Calu3 (cell line): ENCODE measurements around the gene UNC5C. TPM values are rescaled to one million over a fixed set of nuclear protein-coding genes. Genes with fewer than 3 reads are reported as not detected.

ENCODE experiments used
- BruUV-seq: library from RNA; stranded (reverse); fragments of 400-500 nt; replicated peaks from 2 replicates; lab custom pipeline; 2021; lab: Mats Ljungman, UMichigan
- CTCF ChIA-PET: fragments of 300-600 bp; sonication (Branson Sonifier 250); formaldehyde crosslinking; loops from one replicate; lab custom pipeline; 2022; ENCODE audit warnings: antibody characterized with exemption; lab: Charles Lee
- DNase-seq: peaks from one replicate; pipeline ENCODE4 v3.0.0; 2022
- H3K27ac Mint-ChIP-seq: one replicate; pipeline ENCODE4 v1.8.0; 2022; ENCODE audit warnings: mixed read lengths; ENCODE audit not compliant: unreplicated experiment
- H3K27me3 Mint-ChIP-seq: one replicate; pipeline ENCODE4 v1.8.0; 2022; ENCODE audit warnings: mixed read lengths; ENCODE audit not compliant: unreplicated experiment
- H3K36me3 Mint-ChIP-seq: one replicate; pipeline ENCODE4 v1.8.0; 2022; ENCODE audit warnings: mild to moderate bottlenecking, moderate library complexity, mixed read lengths; ENCODE audit not compliant: insufficient read depth, unreplicated experiment
- H3K4me1 Mint-ChIP-seq: one replicate; pipeline ENCODE4 v1.8.0; 2022; ENCODE audit warnings: mild to moderate bottlenecking, low read depth, mixed read lengths; ENCODE audit not compliant: unreplicated experiment
- H3K4me3 Mint-ChIP-seq: one replicate; pipeline ENCODE4 v1.8.0; 2022; ENCODE audit warnings: mild to moderate bottlenecking, low read depth, moderate library complexity, mixed read lengths; ENCODE audit not compliant: unreplicated experiment
- H3K9me3 Mint-ChIP-seq: one replicate; pipeline ENCODE4 v1.8.0; 2022; ENCODE audit warnings: low read depth, mixed read lengths; ENCODE audit not compliant: unreplicated experiment
- intact Hi-C: fragments of 100-400 bp; cut with micrococcal nuclease; formaldehyde crosslinking; loops from one replicate; pipeline ENCODE4 v1.10.0; 2022; ENCODE audit not compliant: unreplicated experiment
- total RNA-seq: library from RNA; stranded (reverse); gene quantifications from 2 replicates; pipeline ENCODE4 v1.2.3, GENCODE V29; 2022
- TF ChIP-seq, protein P1 (sequence below): fragments of 200-600 bp; IDR thresholded peaks from one replicate; pipeline ENCODE4 v1.8.0; 2022; ENCODE audit warnings: antibody characterized with exemption; ENCODE audit not compliant: unreplicated experiment

The UNC5C gene
- total RNA-seq, 1 experiment from 2014 or later: not detected

DNA sequence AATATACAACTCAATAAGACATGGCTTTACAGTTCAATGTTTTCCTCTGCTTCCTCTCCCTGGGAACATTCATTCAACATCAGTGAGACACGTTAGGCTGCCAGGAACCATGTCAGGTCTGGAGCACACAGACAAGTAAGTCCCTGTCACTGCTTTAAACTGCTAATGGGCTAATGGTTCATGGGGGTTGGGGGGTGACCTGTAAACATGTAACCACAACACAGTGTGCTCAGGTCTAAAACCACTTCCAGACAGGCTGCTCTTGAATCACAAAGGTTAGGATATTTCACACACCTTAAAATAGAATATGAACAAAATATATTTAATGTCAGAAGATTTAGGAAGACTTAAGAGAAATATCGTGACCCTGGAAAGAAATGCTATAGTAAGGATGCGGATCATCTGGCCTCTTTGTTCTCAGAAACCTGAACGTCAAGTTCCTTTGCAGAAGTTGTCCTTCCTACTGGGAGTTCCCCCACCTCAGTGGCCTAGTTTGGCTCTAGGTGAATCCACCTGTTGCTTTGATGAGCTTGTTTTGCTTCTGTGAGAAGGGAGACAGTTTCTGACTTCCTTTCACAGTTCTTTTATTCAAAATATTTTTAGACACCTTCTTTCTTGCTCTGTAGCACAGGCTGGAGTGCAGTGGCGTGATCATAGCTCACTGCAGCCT is 359.9 kb downstream of the UNC5C start:
- intact Hi-C loops: no loop called here
- no peak for DNase-seq
- BruUV-seq: no TSS peak
- Mint-ChIP-seq H3K9me3 (no peaks in the 10 kb centered on the region), H3K27ac (no peak overlapping the region), H3K4me3 (no peak overlapping the region), H3K27me3 (peaks cover 26% of the 10 kb centered on the region), H3K4me1 (no peaks in the 10 kb centered on the region), H3K36me3 (no peaks in the 10 kb centered on the region)
- CTCF ChIA-PET: no interaction called here
- TF ChIP-seq, protein P1, sequence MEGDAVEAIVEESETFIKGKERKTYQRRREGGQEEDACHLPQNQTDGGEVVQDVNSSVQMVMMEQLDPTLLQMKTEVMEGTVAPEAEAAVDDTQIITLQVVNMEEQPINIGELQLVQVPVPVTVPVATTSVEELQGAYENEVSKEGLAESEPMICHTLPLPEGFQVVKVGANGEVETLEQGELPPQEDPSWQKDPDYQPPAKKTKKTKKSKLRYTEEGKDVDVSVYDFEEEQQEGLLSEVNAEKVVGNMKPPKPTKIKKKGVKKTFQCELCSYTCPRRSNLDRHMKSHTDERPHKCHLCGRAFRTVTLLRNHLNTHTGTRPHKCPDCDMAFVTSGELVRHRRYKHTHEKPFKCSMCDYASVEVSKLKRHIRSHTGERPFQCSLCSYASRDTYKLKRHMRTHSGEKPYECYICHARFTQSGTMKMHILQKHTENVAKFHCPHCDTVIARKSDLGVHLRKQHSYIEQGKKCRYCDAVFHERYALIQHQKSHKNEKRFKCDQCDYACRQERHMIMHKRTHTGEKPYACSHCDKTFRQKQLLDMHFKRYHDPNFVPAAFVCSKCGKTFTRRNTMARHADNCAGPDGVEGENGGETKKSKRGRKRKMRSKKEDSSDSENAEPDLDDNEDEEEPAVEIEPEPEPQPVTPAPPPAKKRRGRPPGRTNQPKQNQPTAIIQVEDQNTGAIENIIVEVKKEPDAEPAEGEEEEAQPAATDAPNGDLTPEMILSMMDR: no peak

DNA sequence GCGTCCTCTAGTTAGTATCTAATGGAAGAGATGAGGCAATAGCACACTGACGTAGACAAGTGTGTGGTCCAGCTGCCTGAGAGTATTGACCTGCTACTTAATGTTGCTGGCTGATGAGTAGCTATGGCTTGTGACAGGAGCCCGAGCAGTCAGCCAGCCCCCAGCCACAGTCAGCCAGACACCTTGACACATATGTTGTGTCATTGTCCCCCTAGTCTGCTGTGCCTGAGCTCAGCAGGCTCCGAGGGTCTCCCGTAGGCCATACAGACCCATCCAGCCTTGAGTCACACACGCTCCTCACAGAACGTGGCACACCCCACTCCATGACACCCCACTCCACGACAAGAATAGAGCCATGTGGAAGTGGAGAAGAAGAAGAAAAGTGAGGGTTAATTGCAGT is 362.1 kb downstream of the UNC5C start:
- Mint-ChIP-seq H3K36me3 (no peaks in the 10 kb centered on the region), H3K27me3 (peaks cover 8% of the 10 kb centered on the region), H3K27ac (no peak overlapping the region), H3K4me3 (no peak overlapping the region), H3K4me1 (no peaks in the 10 kb centered on the region), H3K9me3 (no peaks in the 10 kb centered on the region)
- no TSS peak for BruUV-seq
- DNase-seq: no peak
- intact Hi-C loops: no loop called here
- CTCF ChIA-PET: no interaction called here
- TF ChIP-seq, protein P1: no peak

DNA sequence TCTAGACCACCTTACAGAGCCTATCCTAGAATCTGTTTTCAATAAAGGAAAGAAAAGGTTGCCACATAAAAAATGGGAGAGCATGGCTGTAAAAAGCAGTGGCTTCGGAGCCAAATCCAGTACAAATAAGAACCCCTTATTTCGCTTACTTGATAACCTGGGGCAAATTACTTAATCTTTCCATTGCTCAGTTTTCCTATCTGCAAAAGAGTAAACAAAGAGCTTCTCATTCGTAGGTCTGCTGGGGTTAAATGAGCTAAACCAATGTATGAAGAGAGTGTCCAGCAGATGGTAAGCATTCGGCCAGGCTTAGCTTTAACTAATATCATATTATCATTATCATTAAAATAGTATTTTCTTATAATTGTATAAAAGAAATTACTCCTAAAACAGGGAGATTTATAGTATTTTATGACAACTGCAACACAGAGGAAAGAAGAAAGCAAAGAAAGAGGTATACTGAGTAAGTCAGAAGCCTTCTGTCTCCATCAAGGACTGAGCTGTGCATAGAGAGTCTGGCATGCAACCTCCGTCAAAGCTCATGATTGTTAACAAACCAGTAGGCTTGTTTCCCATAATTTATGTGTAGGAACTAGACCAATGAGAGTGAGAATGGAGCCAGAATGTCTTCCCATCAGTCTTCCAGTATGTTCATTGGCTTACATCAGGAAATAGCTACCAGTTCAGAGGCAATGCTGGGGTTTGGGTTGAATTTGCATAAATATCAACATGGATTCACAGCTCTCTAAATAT is 364.9 kb downstream of the UNC5C start:
- Mint-ChIP-seq H3K4me3 (no peak overlapping the region), H3K27me3 (no peaks in the 10 kb centered on the region), H3K9me3 (no peaks in the 10 kb centered on the region), H3K36me3 (no peaks in the 10 kb centered on the region), H3K4me1 (no peaks in the 10 kb centered on the region), H3K27ac (no peak overlapping the region)
- TF ChIP-seq, protein P1: no peak
- CTCF ChIA-PET: no interaction called here
- no TSS peak for BruUV-seq
- DNase-seq: no peak
- intact Hi-C loops: no loop called here

DNA sequence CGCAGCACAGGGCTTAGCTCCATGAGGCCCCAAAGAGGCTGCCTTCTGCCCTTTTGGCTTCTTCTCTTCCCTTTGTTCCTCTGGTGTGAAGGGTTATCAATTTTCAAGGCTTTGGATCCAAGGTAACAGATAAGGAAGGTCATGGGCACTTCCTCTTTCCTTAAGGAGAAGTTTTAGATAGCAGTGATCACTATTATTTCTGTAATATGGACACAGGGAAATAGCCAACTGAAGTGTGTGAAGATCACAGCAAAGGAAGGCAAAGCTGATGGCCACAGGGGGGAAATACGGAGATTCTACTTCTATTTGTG is 366.8 kb downstream of the UNC5C start:
- CTCF ChIA-PET: no interaction called here
- intact Hi-C loops: no loop called here
- no peaks in the 10 kb centered on the region for H3K36me3 Mint-ChIP-seq
- DNase-seq: no peak
- H3K4me3 Mint-ChIP-seq: no peak overlapping the region
- H3K27ac Mint-ChIP-seq: no peak overlapping the region
- H3K4me1 Mint-ChIP-seq: no peaks in the 10 kb centered on the region
- TF ChIP-seq, protein P1: no peak
- no peaks in the 10 kb centered on the region for H3K27me3 Mint-ChIP-seq
- no peaks in the 10 kb centered on the region for H3K9me3 Mint-ChIP-seq
- no TSS peak for BruUV-seq
